HG02981 (cell line): ENCODE results near the gene RABEP1.
"Not testable (repeated sequence)": the region's sequence is repeated elsewhere in the genome, so short reads cannot be mapped to it uniquely, and the experiment has no call there.

Source experiments
- ATAC-seq: cut with Tn5 transposase; IDR thresholded peaks from one replicate; pipeline ENCODE4 v1.9.1; 2021; ENCODE audit warnings: mild to moderate bottlenecking, moderate library complexity; ENCODE audit not compliant: unreplicated experiment

The RABEP1 gene

GRCh38 chr17:5418858-5419355 is 136.8 kb downstream of the RABEP1 start:
- ATAC-seq, result peak; percentile 36

- ATAC-seq, result peak; percentile 86
These were observed 137.4 kb downstream of the RABEP1 start, which contains the start of gene NUP88 for GRCh38 chr17:5419356-5419958. Gene NUP88 (minus strand): TSS chr17:5419662. CDS start chr17:5419650, 12 bp downstream.

- peak; percentile 43 for ATAC-seq
These were observed 138.0 kb downstream of the RABEP1 start, which contains the start of gene RPAIN for GRCh38 chr17:5419959-5420653. Gene RPAIN (plus strand): TSS chr17:5420182. CDS start chr17:5420211, 29 bp downstream.

GRCh38 chr17:5422505-5422904 is 140.4 kb downstream of the RABEP1 start:
- no peak for ATAC-seq

- no peak for ATAC-seq
These were observed 142.8 kb downstream of the RABEP1 start for GRCh38 chr17:5424909-5425308.

GRCh38 chr17:5425826-5426225 is 143.7 kb downstream of the RABEP1 start:
- no peak for ATAC-seq

- no peak for ATAC-seq
These were observed 147.3 kb downstream of the RABEP1 start for GRCh38 chr17:5429191-5429887.

GRCh38 chr17:5430413-5430999 is 148.4 kb downstream of the RABEP1 start:
- no peak for ATAC-seq

GRCh38 chr17:5431234-5431633 is 149.2 kb downstream of the RABEP1 start:
- not testable (repeated sequence) for ATAC-seq

GRCh38 chr17:5431949-5432556 is 150.0 kb downstream of the RABEP1 start:
- ATAC-seq, result no peak

- no peak for ATAC-seq
These were observed 152.9 kb downstream of the RABEP1 start for GRCh38 chr17:5434984-5435383.
